Fibroblast of the aortic adventitia (primary cell): ENCODE data around the gene PLAC8L1. TPM values are rescaled to one million over a fixed set of nuclear protein-coding genes. Genes with fewer than 3 reads are reported as not detected.
A peak's percentile ranks its signal among the peaks of the same experiment; 100 is the strongest.

ENCODE experiments used
- DNase-seq: peaks from one replicate; pipeline ENCODE4 v3.0.0-alpha.2; 2010; ENCODE audit warnings: low read depth
- H3K4me3 ChIP-seq: 2 replicates; pipeline ENCODE4 v1.5.1; 2011; ENCODE audit warnings: low read depth, mild to moderate bottlenecking, control low read depth, low read length, moderate library complexity
- CTCF ChIP-seq: IDR thresholded peaks from 2 replicates; pipeline ENCODE4 v1.5.1; 2011; ENCODE audit warnings: mild to moderate bottlenecking, low read length, control low read depth, inconsistent platforms; ENCODE audit not compliant: insufficient read depth
- small RNA-seq: library from RNA; depleted of rRNA; stranded (forward); fragments of <200 nt; gene quantifications from one replicate; pipeline ENCODE3, GENCODE V24; 2012
- total RNA-seq: library from RNA; depleted of rRNA; stranded (reverse); fragments of >200 nt; gene quantifications from 2 replicates; pipeline ENCODE4 v1.2.3, GENCODE V29; 2012; ENCODE audit warnings: low replicate concordance

Gene PLAC8L1
- total RNA-seq, 1 donor = not detected

GRCh38 chr5:146040527-146040926, 64.8 kb downstream of the PLAC8L1 start:
- TF ChIP-seq CTCF = no peak
- no peak overlapping the region for H3K4me3 ChIP-seq
- DNase-seq = peak; percentile 57

- TF ChIP-seq CTCF = no peak
- H3K4me3 ChIP-seq = no peak overlapping the region
- DNase-seq = no peak
Measured at GRCh38 chr5:146039420-146039819, 66.0 kb downstream of the PLAC8L1 start.

- TF ChIP-seq CTCF = no peak
- DNase-seq = no peak
- no peak overlapping the region for H3K4me3 ChIP-seq
Measured at GRCh38 chr5:146034605-146035004, 70.8 kb downstream of the PLAC8L1 start.

Small RNA genes within 50 kb of the gene (small RNA-seq; reads per million reads assigned to genes)
- gene AC091959.1 = not detected

Other genes with a start within 250 kb of the PLAC8L1 start
- gene GRXCR2, start 232.6 kb downstream of the PLAC8L1 start, total RNA-seq = 0.09 TPM in 1 of 2 replicates, not detected in the other
- gene SH3RF2, start 169.0 kb downstream of the PLAC8L1 start, total RNA-seq = 0.49 and 6.7 TPM in 2 replicates
- gene LARS1, start 77.1 kb upstream of the PLAC8L1 start, total RNA-seq = 216 and 226 TPM in 2 replicates
- 6.6 and 28.5 TPM in 2 replicates for gene RBM27, start 98.0 kb upstream of the PLAC8L1 start, total RNA-seq
- gene POU4F3, start 233.3 kb upstream of the PLAC8L1 start, total RNA-seq = 0.09 TPM in 1 of 2 replicates, not detected in the other